Ascending aorta (tissue), 2 donors: ENCODE measurements around the gene CNGA1. TPM values are rescaled to one million over a fixed set of nuclear protein-coding genes. Genes with fewer than 3 reads are reported as not detected.

Source experiments
- DNase-seq, 2 donors: peaks; one replicate each; pipeline ENCODE4 v3.0.0-alpha.2; 2019; ENCODE audit warnings: low spot score in 2 of 2
- H3K27ac ChIP-seq, 2 donors: fragments of 200-600 bp; sonication (generic); one replicate each; pipeline ENCODE4 v1.5.1; 2016 to 2017; ENCODE audit warnings: mild to moderate bottlenecking in 1 of 2
- H3K27me3 ChIP-seq: fragments of 200-600 bp; sonication (generic); one replicate; pipeline ENCODE4 v1.5.1; 2017
- H3K36me3 ChIP-seq, 2 donors: fragments of 200-600 bp; sonication (generic); one replicate each; pipeline ENCODE4 v1.5.1; 2016
- H3K4me1 ChIP-seq, 2 donors: fragments of 200-600 bp; sonication (generic); one replicate each; pipeline ENCODE4 v1.5.1; 2016 to 2017; ENCODE audit warnings: mild to moderate bottlenecking in 1 of 2
- H3K4me3 ChIP-seq, 2 donors: fragments of 200-600 bp; sonication (generic); one replicate each; pipeline ENCODE4 v1.5.1; 2016 to 2017; ENCODE audit warnings: mild to moderate bottlenecking in 1 of 2
- H3K9me3 ChIP-seq, 2 donors: fragments of 200-600 bp; sonication (generic); one replicate each; pipeline ENCODE4 v1.5.1; 2016
- CTCF ChIP-seq, 3 experiments: fragments of 200-600 bp in 2 of 3; fragments of 450-650 bp in 1 of 3; sonication (generic) in 2 of 3; IDR thresholded peaks; one replicate each; pipeline ENCODE4 v1.5.1; 2016 to 2019; ENCODE audit warnings: antibody characterized with exemption in 3 of 3, mild to moderate bottlenecking in 1 of 3, moderate library complexity in 1 of 3
- intact Hi-C: fragments of 100-400 bp; cut with DNase I; formaldehyde crosslinking; loops from one replicate; pipeline ENCODE4 v1.15.1; 2023
- total RNA-seq: library from RNA; depleted of rRNA; stranded (reverse); fragments of >200 nt; gene quantifications from one replicate; pipeline ENCODE4 v1.1.0, GENCODE V29; 2016

Gene CNGA1
- total RNA-seq, 1 donor from 2014 or later = not detected

DNA sequence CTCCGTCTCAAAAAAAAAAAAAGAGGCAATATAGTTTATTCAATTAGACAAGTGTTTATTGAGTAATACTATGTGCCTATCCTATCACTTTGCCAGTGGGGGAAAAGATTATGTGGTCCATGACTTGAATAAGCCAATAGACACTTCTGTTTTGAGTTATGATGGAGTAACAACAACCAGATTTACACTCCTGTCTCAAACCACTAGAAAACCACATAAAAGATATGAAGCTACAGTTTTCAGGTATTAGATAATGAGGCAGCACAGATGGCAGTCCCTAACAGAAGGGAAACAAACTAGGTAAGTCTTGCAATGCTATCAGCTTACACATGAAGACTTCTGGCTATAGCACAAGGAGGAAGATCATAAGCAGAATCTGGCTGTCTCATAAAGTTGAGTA is 124.6 kb downstream of the CNGA1 start:
- peaks cover 41 to 77% of the 10 kb centered on the region in 2 donors for H3K36me3 ChIP-seq
- no peak for TF ChIP-seq CTCF (IDR thresholded peaks at IDR 0.05)
- no peak for DNase-seq
- no peaks in the 10 kb centered on the region for H3K27me3 ChIP-seq
- H3K9me3 ChIP-seq = no peaks in the 10 kb centered on the region
- intact Hi-C loops = no loop called here
- no peaks in the 10 kb centered on the region for H3K4me1 ChIP-seq
- no peak overlapping the region for H3K4me3 ChIP-seq
- no peak overlapping the region for H3K27ac ChIP-seq

Other genes with a start within 250 kb of the CNGA1 start
- gene CORIN, start 178.6 kb downstream of the CNGA1 start, total RNA-seq = not detected
- gene NFXL1, start 102.1 kb downstream of the CNGA1 start, total RNA-seq = 5.2 TPM
- gene NIPAL1, start 91 bp upstream of the CNGA1 start, total RNA-seq = 2.0 TPM
- gene TXK, start 117.6 kb upstream of the CNGA1 start, total RNA-seq = not detected